Measurements from ENCODE around the gene SMC5.

DNA sequence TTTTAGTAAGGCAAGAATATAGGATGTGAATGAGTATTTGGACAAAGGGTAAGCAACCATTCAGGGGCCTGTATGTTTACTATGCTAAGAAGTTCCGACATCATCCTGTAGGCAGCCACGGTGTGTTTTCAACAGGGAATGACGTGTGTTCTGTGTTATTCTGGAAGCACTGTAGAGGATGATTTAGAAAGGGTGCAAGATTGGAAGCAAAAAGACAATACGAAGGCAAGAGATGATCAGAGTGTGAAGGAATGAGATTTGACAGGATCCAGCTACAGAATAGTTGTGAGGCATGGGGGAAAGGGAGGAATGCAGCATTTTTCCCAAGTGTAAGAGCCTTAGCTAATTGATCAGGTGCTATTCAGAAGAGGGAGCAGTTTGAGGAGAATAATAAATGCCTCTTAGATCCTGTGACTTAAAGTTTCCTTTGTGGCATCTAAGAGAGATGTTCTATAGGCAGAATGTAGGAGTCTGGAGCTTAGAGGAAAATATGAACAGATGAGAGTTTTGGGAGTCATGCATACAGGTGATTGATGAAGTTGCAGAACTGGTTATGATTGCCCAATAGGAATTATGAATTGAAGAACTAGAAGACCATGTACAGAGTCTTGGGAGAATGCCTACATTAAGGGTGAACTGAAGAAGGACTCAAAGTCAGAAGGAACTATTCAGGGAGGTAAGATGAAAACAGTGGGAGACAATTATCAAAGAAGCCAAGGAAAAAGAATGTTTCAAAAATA, 2.5 kb downstream of the SMC5 start:
- TF ChIP-seq, protein P1, sequence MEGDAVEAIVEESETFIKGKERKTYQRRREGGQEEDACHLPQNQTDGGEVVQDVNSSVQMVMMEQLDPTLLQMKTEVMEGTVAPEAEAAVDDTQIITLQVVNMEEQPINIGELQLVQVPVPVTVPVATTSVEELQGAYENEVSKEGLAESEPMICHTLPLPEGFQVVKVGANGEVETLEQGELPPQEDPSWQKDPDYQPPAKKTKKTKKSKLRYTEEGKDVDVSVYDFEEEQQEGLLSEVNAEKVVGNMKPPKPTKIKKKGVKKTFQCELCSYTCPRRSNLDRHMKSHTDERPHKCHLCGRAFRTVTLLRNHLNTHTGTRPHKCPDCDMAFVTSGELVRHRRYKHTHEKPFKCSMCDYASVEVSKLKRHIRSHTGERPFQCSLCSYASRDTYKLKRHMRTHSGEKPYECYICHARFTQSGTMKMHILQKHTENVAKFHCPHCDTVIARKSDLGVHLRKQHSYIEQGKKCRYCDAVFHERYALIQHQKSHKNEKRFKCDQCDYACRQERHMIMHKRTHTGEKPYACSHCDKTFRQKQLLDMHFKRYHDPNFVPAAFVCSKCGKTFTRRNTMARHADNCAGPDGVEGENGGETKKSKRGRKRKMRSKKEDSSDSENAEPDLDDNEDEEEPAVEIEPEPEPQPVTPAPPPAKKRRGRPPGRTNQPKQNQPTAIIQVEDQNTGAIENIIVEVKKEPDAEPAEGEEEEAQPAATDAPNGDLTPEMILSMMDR (IDR thresholded peaks at IDR 0.05; ENCODE audit: insufficient read depth, low read depth, low read length) = no peak
- TF ChIP-seq EZH2 (IDR thresholded peaks at IDR 0.05; ENCODE audit: insufficient read depth, low read length) = no peak
